Measurements from ENCODE around the gene SUMO1. TPM values are rescaled to one million over a fixed set of nuclear protein-coding genes. Genes with fewer than 3 reads are reported as not detected.
A peak's percentile ranks its signal among the peaks of the same experiment; 100 is the strongest.

SUMO1 gene
- total RNA-seq, 1 donor from 2014 or later: 65.2 TPM

GRCh38 chr2:202157211-202157990, 81.0 kb downstream of the SUMO1 start:
- H3K9ac ChIP-seq (ENCODE audit: low read depth in 1 of 3, low read length in 3 of 3): no peak overlapping the region
- no peak overlapping the region for H3K27ac ChIP-seq (ENCODE audit: low read depth, low read length)
- no peak overlapping the region for H3K4me3 ChIP-seq (ENCODE audit: low read length in 3 of 3)
- H3K27me3 ChIP-seq (ENCODE audit: control insufficient read depth in 3 of 3, insufficient read depth in 3 of 3, low read length in 3 of 3): no peaks in the 10 kb centered on the region
- H3K9me3 ChIP-seq (ENCODE audit: control insufficient read depth in 3 of 3, low read length in 3 of 3): no peaks in the 10 kb centered on the region
- no peaks in the 10 kb centered on the region for H3K36me3 ChIP-seq (ENCODE audit: control insufficient read depth in 3 of 3, insufficient read depth in 3 of 3, low read length in 3 of 3)
- peaks cover 0 to 17% (median 10%) of the 10 kb centered on the region in 3 donors for H3K4me1 ChIP-seq (ENCODE audit: control insufficient read depth in 3 of 3, insufficient read depth in 3 of 3, low read length in 3 of 3)

Small RNA genes within 50 kb of the gene (small RNA-seq; reads per million reads assigned to genes)
- gene AC079354.2: not detected
- not detected for gene RF00575
- gene SNORD70: 79.9 reads per million, percentile 96 among the genes with 10 or more reads in this experiment

Other genes starting within 250 kb of the SUMO1 start
- 42.8 TPM for gene FZD7, start 204.7 kb downstream of the SUMO1 start, total RNA-seq
- gene KIAA2012, start 165.3 kb downstream of the SUMO1 start, total RNA-seq: under 0.01 TPM
- 49.6 TPM for gene NOP58, start 27.2 kb upstream of the SUMO1 start, total RNA-seq
- gene BMPR2, start 137.7 kb upstream of the SUMO1 start, total RNA-seq: 24.0 TPM